ENCODE measurements around the gene CSRP1.

Gene CSRP1

GRCh38 chr1:201502511-201502857, 4.4 kb downstream of the CSRP1 start:
- TF ChIP-seq CTCF (IDR thresholded peaks at IDR 0.05; ENCODE audit: low read depth, low read length): no peak
- DNase-seq (ENCODE audit: low read depth in 2 of 2): no peak
- H3K4me3 ChIP-seq (replicated peaks in 1 of 2; ENCODE audit: low read depth in 2 of 2, low read length in 2 of 2): no peak overlapping the region

- no peak for DNase-seq (ENCODE audit: low read depth in 2 of 2)
- no peak overlapping the region for H3K4me3 ChIP-seq (replicated peaks in 1 of 2; ENCODE audit: low read depth in 2 of 2, low read length in 2 of 2)
- TF ChIP-seq CTCF (IDR thresholded peaks at IDR 0.05; ENCODE audit: low read depth, low read length): no peak
Observed at GRCh38 chr1:201501812-201502510, 5.0 kb downstream of the CSRP1 start.

- no peak overlapping the region for H3K4me3 ChIP-seq (replicated peaks in 1 of 2; ENCODE audit: low read depth in 2 of 2, low read length in 2 of 2)
- TF ChIP-seq CTCF (IDR thresholded peaks at IDR 0.05; ENCODE audit: low read depth, low read length): no peak
- peak; percentile 41 to 80 for DNase-seq (ENCODE audit: low read depth in 2 of 2)
Observed at GRCh38 chr1:201501144-201501543, 5.8 kb downstream of the CSRP1 start.

- TF ChIP-seq CTCF (IDR thresholded peaks at IDR 0.05; ENCODE audit: low read depth, low read length): no peak
- H3K4me3 ChIP-seq (replicated peaks in 1 of 2; ENCODE audit: low read depth in 2 of 2, low read length in 2 of 2): no peak overlapping the region
- peak; percentile 49 to 62 for DNase-seq (ENCODE audit: low read depth in 2 of 2)
Observed at GRCh38 chr1:201500670-201501120, 6.2 kb downstream of the CSRP1 start.

- H3K4me3 ChIP-seq (replicated peaks in 1 of 2; ENCODE audit: low read depth in 2 of 2, low read length in 2 of 2): no peak overlapping the region
- no peak for TF ChIP-seq CTCF (IDR thresholded peaks at IDR 0.05; ENCODE audit: low read depth, low read length)
- peak; percentile 59 to 63 for DNase-seq (ENCODE audit: low read depth in 2 of 2)
Observed at GRCh38 chr1:201499795-201500669, 6.9 kb downstream of the CSRP1 start.

GRCh38 chr1:201499191-201499590, 7.7 kb downstream of the CSRP1 start:
- no peak for TF ChIP-seq CTCF (IDR thresholded peaks at IDR 0.05; ENCODE audit: low read depth, low read length)
- DNase-seq (ENCODE audit: low read depth in 2 of 2): no peak
- no peak overlapping the region for H3K4me3 ChIP-seq (replicated peaks in 1 of 2; ENCODE audit: low read depth in 2 of 2, low read length in 2 of 2)
